Thyroid gland (tissue), 4 donors: ENCODE results near the gene TTC31.

Experiments used
- CTCF ChIP-seq, 6 experiments: fragments of 200-600 bp in 3 of 6; fragments of 450-650 bp in 3 of 6; sonication (generic) in 3 of 6; IDR thresholded peaks; one replicate each; pipeline ENCODE4 v1.5.1; 2016 to 2019; ENCODE audit warnings: antibody characterized with exemption in 6 of 6, mild to moderate bottlenecking in 2 of 6, inconsistent platforms in 1 of 6, moderate library complexity in 1 of 6
- POLR2A ChIP-seq, 2 donors: fragments of 450-650 bp; IDR thresholded peaks; one replicate each; pipeline ENCODE4 v1.6.1; 2017; ENCODE audit warnings: antibody characterized with exemption in 2 of 2, mild to moderate bottlenecking in 2 of 2, moderate library complexity in 1 of 2

- TF ChIP-seq CTCF (IDR thresholded peaks at IDR 0.05) (no peak), POLR2A (IDR thresholded peaks at IDR 0.05) (no peak)
These were observed 8.0 kb upstream of the TTC31 start for GRCh38 chr2:74474899-74475298.
